Glutamatergic neuron (in vitro differentiated cells): ENCODE measurements around the gene EIPR1. TPM values are rescaled to one million over a fixed set of nuclear protein-coding genes. Genes with fewer than 3 reads are reported as not detected.

Experiments
- DNase-seq: peaks from one replicate; pipeline ENCODE4 v3.0.0; 2022
- H3K27ac Mint-ChIP-seq: one replicate; pipeline ENCODE4 v1.8.0; 2020; ENCODE audit warnings: mild to moderate bottlenecking, mixed read lengths, inconsistent platforms; ENCODE audit not compliant: unreplicated experiment
- H3K27me3 Mint-ChIP-seq: one replicate; pipeline ENCODE4 v1.8.0; 2020; ENCODE audit warnings: mild to moderate bottlenecking, moderate library complexity, mixed read lengths, inconsistent platforms; ENCODE audit not compliant: unreplicated experiment
- H3K36me3 Mint-ChIP-seq: one replicate; pipeline ENCODE4 v1.8.0; 2020; ENCODE audit warnings: mild to moderate bottlenecking, mixed read lengths, inconsistent platforms; ENCODE audit not compliant: unreplicated experiment
- H3K4me1 Mint-ChIP-seq: one replicate; pipeline ENCODE4 v1.8.0; 2020; ENCODE audit warnings: mild to moderate bottlenecking, low read depth, mixed read lengths, inconsistent platforms; ENCODE audit not compliant: unreplicated experiment
- H3K4me3 Mint-ChIP-seq: one replicate; pipeline ENCODE4 v1.8.0; 2020; ENCODE audit warnings: mild to moderate bottlenecking, mixed read lengths, inconsistent platforms; ENCODE audit not compliant: unreplicated experiment
- H3K9me3 Mint-ChIP-seq: one replicate; pipeline ENCODE4 v1.8.0; 2020; ENCODE audit warnings: mild to moderate bottlenecking, moderate library complexity, mixed read lengths, inconsistent platforms; ENCODE audit not compliant: unreplicated experiment
- CTCF ChIP-seq: fragments of 200-600 bp; sonication (generic); IDR thresholded peaks from one replicate; pipeline ENCODE4 v1.5.0; 2021; ENCODE audit not compliant: partially characterized antibody, unreplicated experiment
- total RNA-seq: library from RNA; stranded (reverse); fragmentation: NEBNext Ultra II Directional; extraction: Animal tissue kit (Norgen Biotek cat#: 25700); gene quantifications from one replicate; pipeline ENCODE4 v1.2.1, GENCODE V29; 2021; ENCODE audit not compliant: unreplicated experiment

The EIPR1 gene
- total RNA-seq, 1 donor from 2014 or later: 43.8 TPM

- Mint-ChIP-seq H3K4me3 (peak overlapping the region; percentile 72), H3K36me3 (no peaks in the 10 kb centered on the region), H3K27me3 (peaks cover 4% of the 10 kb centered on the region), H3K4me1 (peaks cover 24% of the 10 kb centered on the region), H3K9me3 (peaks cover 2% of the 10 kb centered on the region), H3K27ac (peak overlapping the region; percentile 41)
- TF ChIP-seq CTCF: no peak
- no peak for DNase-seq
These were observed 121.0 kb downstream of the EIPR1 start for GRCh38 chr2:3256605-3257004.

- peaks cover 2% of the 10 kb centered on the region for H3K9me3 Mint-ChIP-seq
- DNase-seq: no peak
- H3K27me3 Mint-ChIP-seq: peaks cover 3% of the 10 kb centered on the region
- H3K36me3 Mint-ChIP-seq: no peaks in the 10 kb centered on the region
- H3K27ac Mint-ChIP-seq: peak overlapping the region; percentile 56
- TF ChIP-seq CTCF: no peak
- peaks cover 25% of the 10 kb centered on the region for H3K4me1 Mint-ChIP-seq
- H3K4me3 Mint-ChIP-seq: peak overlapping the region; percentile 72
These were observed 121.5 kb downstream of the EIPR1 start for GRCh38 chr2:3256157-3256556.

- Mint-ChIP-seq H3K9me3 (peaks cover 2% of the 10 kb centered on the region), H3K27me3 (no peaks in the 10 kb centered on the region), H3K36me3 (peaks cover 3% of the 10 kb centered on the region), H3K4me1 (peaks cover 25% of the 10 kb centered on the region), H3K4me3 (no peak overlapping the region), H3K27ac (peak overlapping the region; percentile 44)
- no peak for TF ChIP-seq CTCF
- DNase-seq: no peak
These were observed 123.1 kb downstream of the EIPR1 start for GRCh38 chr2:3254442-3254941.

DNA sequence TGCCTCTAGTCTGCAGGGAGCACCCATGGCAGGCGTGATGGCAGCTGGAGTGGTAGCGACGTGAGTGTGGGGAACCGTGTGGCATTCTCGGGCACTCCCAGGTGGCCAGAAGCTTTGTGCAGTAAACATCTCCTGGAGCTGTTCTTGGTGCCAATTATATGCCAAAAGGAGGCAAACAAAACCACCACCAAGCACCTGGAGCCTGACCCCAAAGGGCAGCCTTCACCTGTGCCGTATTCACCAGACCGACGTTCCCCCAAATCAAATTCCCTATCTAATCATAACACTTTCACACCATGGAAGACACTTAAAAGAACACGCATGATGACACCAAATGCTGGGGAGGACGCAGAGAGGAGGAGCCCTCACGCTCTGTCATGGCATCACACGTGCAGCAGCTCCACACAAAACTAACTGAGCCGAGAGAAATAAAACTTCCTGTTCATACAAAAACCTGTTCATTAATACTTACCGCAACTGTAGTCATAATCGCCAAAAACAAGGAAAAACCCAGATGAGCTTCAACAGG lies 123.6 kb downstream of the EIPR1 start:
- Mint-ChIP-seq H3K4me3 (no peak overlapping the region), H3K27me3 (no peaks in the 10 kb centered on the region), H3K4me1 (peaks cover 25% of the 10 kb centered on the region), H3K9me3 (peaks cover 2% of the 10 kb centered on the region), H3K27ac (no peak overlapping the region), H3K36me3 (peaks cover 8% of the 10 kb centered on the region)
- no peak for TF ChIP-seq CTCF
- DNase-seq: no peak

GRCh38 chr2:3251946-3252345 lies 125.7 kb downstream of the EIPR1 start:
- TF ChIP-seq CTCF: no peak
- H3K4me3 Mint-ChIP-seq: no peak overlapping the region
- peaks cover 12% of the 10 kb centered on the region for H3K36me3 Mint-ChIP-seq
- H3K4me1 Mint-ChIP-seq: peaks cover 15% of the 10 kb centered on the region
- H3K27me3 Mint-ChIP-seq: peaks cover 4% of the 10 kb centered on the region
- H3K9me3 Mint-ChIP-seq: peaks cover 2% of the 10 kb centered on the region
- H3K27ac Mint-ChIP-seq: no peak overlapping the region
- no peak for DNase-seq
